ENCODE data around the gene PTPN21. TPM values are rescaled to one million over a fixed set of nuclear protein-coding genes. Genes with fewer than 3 reads are reported as not detected.

PTPN21 gene
- total and polyA plus RNA-seq, 4 donors = 11.8 to 20.6 (median 18.4) TPM

- H3K36me3 ChIP-seq (ENCODE audit: control insufficient read depth, insufficient read depth, low read length) = peaks cover 26% of the 10 kb centered on the region
- H3K4me3 ChIP-seq (ENCODE audit: low read depth, low read length) = no peak overlapping the region
- no peaks in the 10 kb centered on the region for H3K27me3 ChIP-seq (ENCODE audit: control insufficient read depth, insufficient read depth, low read length)
- peaks cover 4% of the 10 kb centered on the region for H3K4me1 ChIP-seq (ENCODE audit: control insufficient read depth, insufficient read depth, low read length)
- no peaks in the 10 kb centered on the region for H3K9me3 ChIP-seq (ENCODE audit: control insufficient read depth, insufficient read depth, low read length)
- no CpG with 5 or more reads among the region's 2 CpGs for WGBS (ENCODE audit: insufficient coverage)
- no peak overlapping the region for H3K27ac ChIP-seq (ENCODE audit: low read depth, low read length)
- peak in 1 of 6 donors; percentile 55 for DNase-seq (ENCODE audit: low read depth in 4 of 6, low spot score in 6 of 6)
These were observed 73.7 kb downstream of the PTPN21 start for GRCh38 chr14:88481059-88481458.

- no peaks in the 10 kb centered on the region for H3K27me3 ChIP-seq (ENCODE audit: control insufficient read depth, insufficient read depth, low read length)
- whole genome bisulfite sequencing (ENCODE audit: insufficient coverage) = 86% methylated on average over 35 of the region's 40 CpGs
- no peaks in the 10 kb centered on the region for H3K9me3 ChIP-seq (ENCODE audit: control insufficient read depth, insufficient read depth, low read length)
- no peak overlapping the region for H3K4me3 ChIP-seq (ENCODE audit: low read depth, low read length)
- DNase-seq (ENCODE audit: low read depth in 4 of 6, low spot score in 6 of 6) = no peak
- peaks cover 4% of the 10 kb centered on the region for H3K4me1 ChIP-seq (ENCODE audit: control insufficient read depth, insufficient read depth, low read length)
- H3K27ac ChIP-seq (ENCODE audit: low read depth, low read length) = no peak overlapping the region
- H3K36me3 ChIP-seq (ENCODE audit: control insufficient read depth, insufficient read depth, low read length) = peaks cover 23% of the 10 kb centered on the region
These were observed 75.2 kb downstream of the PTPN21 start for GRCh38 chr14:88479574-88479987.

GRCh38 chr14:88478931-88479330, 75.9 kb downstream of the PTPN21 start:
- WGBS (ENCODE audit: insufficient coverage) = 96% methylated on average over 36 of the region's 36 CpGs
- H3K4me1 ChIP-seq (ENCODE audit: control insufficient read depth, insufficient read depth, low read length) = peaks cover 4% of the 10 kb centered on the region
- H3K4me3 ChIP-seq (ENCODE audit: low read depth, low read length) = no peak overlapping the region
- no peak for DNase-seq (ENCODE audit: low read depth in 4 of 6, low spot score in 6 of 6)
- H3K36me3 ChIP-seq (ENCODE audit: control insufficient read depth, insufficient read depth, low read length) = peaks cover 25% of the 10 kb centered on the region
- H3K27me3 ChIP-seq (ENCODE audit: control insufficient read depth, insufficient read depth, low read length) = no peaks in the 10 kb centered on the region
- H3K9me3 ChIP-seq (ENCODE audit: control insufficient read depth, insufficient read depth, low read length) = no peaks in the 10 kb centered on the region
- H3K27ac ChIP-seq (ENCODE audit: low read depth, low read length) = no peak overlapping the region

GRCh38 chr14:88477513-88478250, 77.1 kb downstream of the PTPN21 start:
- 92% methylated on average over 3 of the region's 6 CpGs for WGBS (ENCODE audit: insufficient coverage)
- H3K4me3 ChIP-seq (ENCODE audit: low read depth, low read length) = no peak overlapping the region
- peaks cover 25% of the 10 kb centered on the region for H3K36me3 ChIP-seq (ENCODE audit: control insufficient read depth, insufficient read depth, low read length)
- H3K27me3 ChIP-seq (ENCODE audit: control insufficient read depth, insufficient read depth, low read length) = no peaks in the 10 kb centered on the region
- no peaks in the 10 kb centered on the region for H3K9me3 ChIP-seq (ENCODE audit: control insufficient read depth, insufficient read depth, low read length)
- no peak overlapping the region for H3K27ac ChIP-seq (ENCODE audit: low read depth, low read length)
- H3K4me1 ChIP-seq (ENCODE audit: control insufficient read depth, insufficient read depth, low read length) = peaks cover 4% of the 10 kb centered on the region
- no peak for DNase-seq (ENCODE audit: low read depth in 4 of 6, low spot score in 6 of 6)

GRCh38 chr14:88476825-88477224, 78.0 kb downstream of the PTPN21 start:
- Histone ChIP-seq H3K27me3 (ENCODE audit: control insufficient read depth, insufficient read depth, low read length) (no peaks in the 10 kb centered on the region), H3K27ac (ENCODE audit: low read depth, low read length) (no peak overlapping the region), H3K36me3 (ENCODE audit: control insufficient read depth, insufficient read depth, low read length) (peaks cover 21% of the 10 kb centered on the region), H3K4me1 (ENCODE audit: control insufficient read depth, insufficient read depth, low read length) (peaks cover under 1% of the 10 kb centered on the region), H3K9me3 (ENCODE audit: control insufficient read depth, insufficient read depth, low read length) (no peaks in the 10 kb centered on the region), H3K4me3 (ENCODE audit: low read depth, low read length) (no peak overlapping the region)
- no peak for DNase-seq (ENCODE audit: low read depth in 4 of 6, low spot score in 6 of 6)
- no CpG with 5 or more reads among the region's 2 CpGs for WGBS (ENCODE audit: insufficient coverage)

- Histone ChIP-seq H3K4me3 (ENCODE audit: low read depth, low read length) (no peak overlapping the region), H3K27me3 (ENCODE audit: control insufficient read depth, insufficient read depth, low read length) (no peaks in the 10 kb centered on the region), H3K9me3 (ENCODE audit: control insufficient read depth, insufficient read depth, low read length) (no peaks in the 10 kb centered on the region), H3K4me1 (ENCODE audit: control insufficient read depth, insufficient read depth, low read length) (no peaks in the 10 kb centered on the region), H3K36me3 (ENCODE audit: control insufficient read depth, insufficient read depth, low read length) (peaks cover 24% of the 10 kb centered on the region), H3K27ac (ENCODE audit: low read depth, low read length) (no peak overlapping the region)
- WGBS (ENCODE audit: insufficient coverage) = 81% methylated on average over 6 of the region's 7 CpGs
- no peak for DNase-seq (ENCODE audit: low read depth in 4 of 6, low spot score in 6 of 6)
These were observed 78.5 kb downstream of the PTPN21 start for GRCh38 chr14:88476214-88476774.

- no peak for DNase-seq (ENCODE audit: low read depth in 4 of 6, low spot score in 6 of 6)
- H3K36me3 ChIP-seq (ENCODE audit: control insufficient read depth, insufficient read depth, low read length) = peaks cover 22% of the 10 kb centered on the region
- no peaks in the 10 kb centered on the region for H3K27me3 ChIP-seq (ENCODE audit: control insufficient read depth, insufficient read depth, low read length)
- H3K4me3 ChIP-seq (ENCODE audit: low read depth, low read length) = no peak overlapping the region
- no peaks in the 10 kb centered on the region for H3K9me3 ChIP-seq (ENCODE audit: control insufficient read depth, insufficient read depth, low read length)
- no peak overlapping the region for H3K27ac ChIP-seq (ENCODE audit: low read depth, low read length)
- no peaks in the 10 kb centered on the region for H3K4me1 ChIP-seq (ENCODE audit: control insufficient read depth, insufficient read depth, low read length)
- WGBS (ENCODE audit: insufficient coverage) = no CpG with 5 or more reads among the region's 1 CpG
These were observed 81.0 kb downstream of the PTPN21 start for GRCh38 chr14:88473791-88474190.

GRCh38 chr14:88470542-88471440, 84.0 kb downstream of the PTPN21 start:
- no peak for DNase-seq (ENCODE audit: low read depth in 4 of 6, low spot score in 6 of 6)
- no peaks in the 10 kb centered on the region for H3K9me3 ChIP-seq (ENCODE audit: control insufficient read depth, insufficient read depth, low read length)
- WGBS (ENCODE audit: insufficient coverage) = 100% methylated on average over 5 of the region's 7 CpGs
- peaks cover 26% of the 10 kb centered on the region for H3K36me3 ChIP-seq (ENCODE audit: control insufficient read depth, insufficient read depth, low read length)
- no peak overlapping the region for H3K4me3 ChIP-seq (ENCODE audit: low read depth, low read length)
- H3K4me1 ChIP-seq (ENCODE audit: control insufficient read depth, insufficient read depth, low read length) = no peaks in the 10 kb centered on the region
- H3K27ac ChIP-seq (ENCODE audit: low read depth, low read length) = no peak overlapping the region
- no peaks in the 10 kb centered on the region for H3K27me3 ChIP-seq (ENCODE audit: control insufficient read depth, insufficient read depth, low read length)

GRCh38 chr14:88468406-88468805, 86.4 kb downstream of the PTPN21 start:
- H3K4me3 ChIP-seq (ENCODE audit: low read depth, low read length) = no peak overlapping the region
- no peaks in the 10 kb centered on the region for H3K27me3 ChIP-seq (ENCODE audit: control insufficient read depth, insufficient read depth, low read length)
- DNase-seq (ENCODE audit: low read depth in 4 of 6, low spot score in 6 of 6) = no peak
- H3K36me3 ChIP-seq (ENCODE audit: control insufficient read depth, insufficient read depth, low read length) = peaks cover 24% of the 10 kb centered on the region
- no peaks in the 10 kb centered on the region for H3K9me3 ChIP-seq (ENCODE audit: control insufficient read depth, insufficient read depth, low read length)
- no CpG with 5 or more reads among the region's 1 CpG for WGBS (ENCODE audit: insufficient coverage)
- H3K27ac ChIP-seq (ENCODE audit: low read depth, low read length) = no peak overlapping the region
- H3K4me1 ChIP-seq (ENCODE audit: control insufficient read depth, insufficient read depth, low read length) = no peaks in the 10 kb centered on the region
